Activated CD8-positive, alpha-beta T cell treated with anti-CD3 and anti-CD28 coated beads, Interleukin-2, amount 10 ng/mL, durations not matched to agents 7 days and 5 days (primary cell): Measurements from ENCODE around the gene GIT2. TPM values are rescaled to one million over a fixed set of nuclear protein-coding genes. Genes with fewer than 3 reads are reported as not detected.
"Not testable (repeated sequence)": the region's sequence is repeated elsewhere in the genome, so short reads cannot be mapped to it uniquely, and the experiment has no call there.

Experiments used
- ATAC-seq: fragments of 150-1000 bp; cut with Tn5 transposase; one replicate; pipeline ENCODE4 v1.10.0; 2021; ENCODE audit warnings: moderate library complexity
- CTCF ChIA-PET: fragments of 350-600 bp; sonication (Branson Sonifier 250); formaldehyde crosslinking; loops from one replicate; lab custom pipeline; 2021; ENCODE audit warnings: antibody characterized with exemption; lab: Charles Lee
- POLR2A ChIA-PET: fragments of 350-600 bp; sonication (Branson Sonifier 250); formaldehyde crosslinking; loops from one replicate; lab custom pipeline; 2021; ENCODE audit warnings: antibody characterized with exemption; lab: Charles Lee
- DNase-seq: peaks from one replicate; pipeline ENCODE4 v3.0.0-alpha.2; 2020
- H3K27ac Mint-ChIP-seq: one replicate; pipeline ENCODE4 v1.8.0; 2021; ENCODE audit warnings: mild to moderate bottlenecking, mixed read lengths
- H3K27me3 Mint-ChIP-seq: one replicate; pipeline ENCODE4 v1.8.0; 2021; ENCODE audit warnings: low read depth, mixed read lengths
- H3K36me3 Mint-ChIP-seq: one replicate; pipeline ENCODE4 v1.8.0; 2021; ENCODE audit warnings: low read depth, mixed read lengths
- H3K4me1 Mint-ChIP-seq: one replicate; pipeline ENCODE4 v1.8.0; 2021; ENCODE audit warnings: low read depth, mixed read lengths
- H3K4me3 Mint-ChIP-seq: one replicate; pipeline ENCODE4 v1.8.0; 2021; ENCODE audit warnings: mild to moderate bottlenecking, mixed read lengths
- H3K9me3 Mint-ChIP-seq: one replicate; pipeline ENCODE4 v1.8.0; 2022; ENCODE audit warnings: mixed read lengths; ENCODE audit not compliant: insufficient read depth
- total RNA-seq, 2 experiments: library from RNA; stranded (reverse); gene quantifications; one replicate each; pipeline ENCODE4 v1.2.3, GENCODE V29; 2021

Gene GIT2
- total RNA-seq, 2 experiments from 2014 or later = 86.6 to 87.7 TPM

GRCh38 chr12:109899345-109899744 is 96.8 kb downstream of the GIT2 start:
- POLR2A ChIA-PET = interaction anchor here (0.9 kb wide), 1 partner anchor 14 kb away, joined by 3 read pairs; no protein-coding TSS in a partner anchor
- Mint-ChIP-seq H3K27ac (peak overlapping the region; percentile 19), H3K4me3 (peak overlapping the region; percentile 93), H3K36me3 (peaks cover 19% of the 10 kb centered on the region), H3K4me1 (peaks cover 21% of the 10 kb centered on the region)
- H3K27me3 Mint-ChIP-seq, H3K9me3 Mint-ChIP-seq, ATAC-seq, DNase-seq: not testable (repeated sequence)
- CTCF ChIA-PET = interaction anchor here (1.5 kb wide), 1 partner anchor 94 kb away, joined by 4 read pairs; no protein-coding TSS in a partner anchor

- H3K36me3 Mint-ChIP-seq = peaks cover 6% of the 10 kb centered on the region
- no peak overlapping the region for H3K4me3 Mint-ChIP-seq
- no peak for DNase-seq
- ChIA-PET CTCF (interaction anchor here (1.4 kb wide), 1 partner anchor 44 kb away, joined by 3 read pairs; no protein-coding TSS in a partner anchor), POLR2A (no interaction called here)
- peaks cover 36% of the 10 kb centered on the region for H3K4me1 Mint-ChIP-seq
- H3K9me3 Mint-ChIP-seq = no peaks in the 10 kb centered on the region
- no peaks in the 10 kb centered on the region for H3K27me3 Mint-ChIP-seq
- no peak for ATAC-seq
- H3K27ac Mint-ChIP-seq = no peak overlapping the region
These were observed 99.1 kb downstream of the GIT2 start for GRCh38 chr12:109897029-109897428.

GRCh38 chr12:109896188-109896587 is 100.0 kb downstream of the GIT2 start:
- H3K27me3 Mint-ChIP-seq = no peaks in the 10 kb centered on the region
- H3K9me3 Mint-ChIP-seq = no peaks in the 10 kb centered on the region
- ATAC-seq (no peak), DNase-seq (no peak)
- CTCF ChIA-PET = interaction anchor here (1.5 kb wide), 1 partner anchor 43 kb away, joined by 3 read pairs; no protein-coding TSS in a partner anchor
- H3K4me1 Mint-ChIP-seq = peaks cover 31% of the 10 kb centered on the region
- H3K4me3 Mint-ChIP-seq = no peak overlapping the region
- POLR2A ChIA-PET = no interaction called here
- no peak overlapping the region for H3K27ac Mint-ChIP-seq
- H3K36me3 Mint-ChIP-seq = peaks cover 4% of the 10 kb centered on the region

- POLR2A ChIA-PET = no interaction called here
- Mint-ChIP-seq H3K36me3 (peaks cover under 1% of the 10 kb centered on the region), H3K4me1 (peaks cover 29% of the 10 kb centered on the region), H3K9me3 (no peaks in the 10 kb centered on the region), H3K27ac (peak overlapping the region; percentile 55), H3K4me3 (no peak overlapping the region), H3K27me3 (no peaks in the 10 kb centered on the region)
- DNase-seq (no peak), ATAC-seq (no peak)
- CTCF ChIA-PET = no interaction called here
These were observed 101.2 kb downstream of the GIT2 start for GRCh38 chr12:109894939-109895338.

- no peaks in the 10 kb centered on the region for H3K9me3 Mint-ChIP-seq
- H3K4me3 Mint-ChIP-seq = no peak overlapping the region
- peak overlapping the region; percentile 14 for H3K27ac Mint-ChIP-seq
- H3K4me1 Mint-ChIP-seq = peaks cover 36% of the 10 kb centered on the region
- ATAC-seq (no peak), DNase-seq (no peak)
- H3K36me3 Mint-ChIP-seq = no peaks in the 10 kb centered on the region
- ChIA-PET CTCF (interaction anchor here (0.9 to 1.3 kb wide), 3 partner anchors 12 to 48 kb away, joined by 4 to 6 read pairs (median 4); partner anchors contain the start of gene GLTP), POLR2A (no interaction called here)
- H3K27me3 Mint-ChIP-seq = no peaks in the 10 kb centered on the region
These were observed 102.7 kb downstream of the GIT2 start for GRCh38 chr12:109893261-109893995.

GRCh38 chr12:109892748-109893147 is 103.4 kb downstream of the GIT2 start:
- Mint-ChIP-seq H3K9me3 (no peaks in the 10 kb centered on the region), H3K4me1 (peaks cover 43% of the 10 kb centered on the region), H3K27me3 (no peaks in the 10 kb centered on the region), H3K36me3 (no peaks in the 10 kb centered on the region), H3K27ac (peak overlapping the region; percentile 14), H3K4me3 (no peak overlapping the region)
- DNase-seq (peak; percentile 66), ATAC-seq (peak; percentile 69)
- ChIA-PET CTCF (interaction anchor here (0.9 to 1.3 kb wide), 3 partner anchors 12 to 48 kb away, joined by 4 to 6 read pairs (median 4); partner anchors contain the start of gene GLTP), POLR2A (no interaction called here)

GRCh38 chr12:109892165-109892715 is 103.9 kb downstream of the GIT2 start:
- Mint-ChIP-seq H3K27ac (peak overlapping the region; percentile 14), H3K36me3 (no peaks in the 10 kb centered on the region), H3K27me3 (no peaks in the 10 kb centered on the region), H3K9me3 (no peaks in the 10 kb centered on the region), H3K4me1 (peaks cover 47% of the 10 kb centered on the region), H3K4me3 (no peak overlapping the region)
- DNase-seq (no peak), ATAC-seq (no peak)
- ChIA-PET POLR2A (interaction anchor here (0.6 kb wide), 1 partner anchor 1793 kb away, joined by 3 read pairs; the partner anchor contains the start of gene BRAP), CTCF (no interaction called here)

GRCh38 chr12:109891731-109892130 is 104.4 kb downstream of the GIT2 start:
- Mint-ChIP-seq H3K4me1 (peaks cover 47% of the 10 kb centered on the region), H3K27ac (peak overlapping the region; percentile 14)
- POLR2A ChIA-PET = interaction anchor here (0.6 kb wide), 1 partner anchor 1794 kb away, joined by 3 read pairs; the partner anchor contains the start of gene BRAP
- H3K4me3 Mint-ChIP-seq, H3K36me3 Mint-ChIP-seq, DNase-seq, CTCF ChIA-PET, H3K9me3 Mint-ChIP-seq, ATAC-seq, H3K27me3 Mint-ChIP-seq: not testable (repeated sequence)

GRCh38 chr12:109890620-109891170 is 105.5 kb downstream of the GIT2 start:
- no peak overlapping the region for H3K27ac Mint-ChIP-seq
- H3K9me3 Mint-ChIP-seq = no peaks in the 10 kb centered on the region
- H3K27me3 Mint-ChIP-seq = no peaks in the 10 kb centered on the region
- no peak overlapping the region for H3K4me3 Mint-ChIP-seq
- ATAC-seq (no peak), DNase-seq (no peak)
- CTCF ChIA-PET = interaction anchor here (0.8 to 1.1 kb wide), 3 partner anchors 9 to 45 kb away, joined by 3 to 5 read pairs (median 3); no protein-coding TSS in a partner anchor
- H3K4me1 Mint-ChIP-seq = peaks cover 47% of the 10 kb centered on the region
- no peaks in the 10 kb centered on the region for H3K36me3 Mint-ChIP-seq
- POLR2A ChIA-PET = interaction anchor here (0.6 kb wide), 1 partner anchor 11 kb away, joined by 3 read pairs; no protein-coding TSS in a partner anchor

- H3K9me3 Mint-ChIP-seq = no peaks in the 10 kb centered on the region
- H3K27me3 Mint-ChIP-seq = peaks cover 11% of the 10 kb centered on the region
- H3K4me1 Mint-ChIP-seq = peaks cover 49% of the 10 kb centered on the region
- CTCF ChIA-PET = interaction anchor here (1.0 to 3.0 kb wide), 10 partner anchors 9 to 83 kb away, joined by 3 to 13 read pairs (median 4); partner anchors contain the start of gene TCHP
- POLR2A ChIA-PET = interaction anchor here (2.4 kb wide), 1 partner anchor 12 kb away, joined by 11 read pairs; the partner anchor contains the start of gene TCHP
- no peaks in the 10 kb centered on the region for H3K36me3 Mint-ChIP-seq
- peak; percentile 68 for ATAC-seq
- peak overlapping the region; percentile 99 for H3K27ac Mint-ChIP-seq
- peak; percentile 36 for DNase-seq
- peak overlapping the region; percentile 29 for H3K4me3 Mint-ChIP-seq
These were observed 107.8 kb downstream of the GIT2 start for GRCh38 chr12:109888179-109889020.

GRCh38 chr12:109885616-109886015 is 110.6 kb downstream of the GIT2 start:
- Mint-ChIP-seq H3K4me3 (no peak overlapping the region), H3K36me3 (no peaks in the 10 kb centered on the region), H3K9me3 (no peaks in the 10 kb centered on the region), H3K4me1 (peaks cover 43% of the 10 kb centered on the region), H3K27me3 (peaks cover 20% of the 10 kb centered on the region), H3K27ac (no peak overlapping the region)
- no peak for DNase-seq
- ChIA-PET CTCF (interaction anchor here (1.1 kb wide), 1 partner anchor 32 kb away, joined by 3 read pairs; no protein-coding TSS in a partner anchor), POLR2A (interaction anchor here (0.9 kb wide), 1 partner anchor 13 kb away, joined by 3 read pairs; no protein-coding TSS in a partner anchor)
- ATAC-seq = no peak
